Hepatocyte (in vitro differentiated cells): Measurements from ENCODE around the gene KIAA0586. TPM values are rescaled to one million over a fixed set of nuclear protein-coding genes. Genes with fewer than 3 reads are reported as not detected.

Experiments
- polyA plus RNA-seq: library from polyadenylated mRNA; unstranded; fragments of >200 nt; fragmentation: Nextera tagmentation; extraction: Ambion mirVana; gene quantifications from 2 replicates; pipeline ENCODE4 v1.2.1, GENCODE V29; 2016
- small RNA-seq: library from RNA; depleted of rRNA; stranded (forward); fragments of <200 nt; gene quantifications from one replicate; pipeline ENCODE3, GENCODE V24; 2014
- total RNA-seq: library from RNA; depleted of rRNA; stranded (reverse); fragments of >200 nt; gene quantifications from 2 replicates; pipeline ENCODE4 v1.2.3, GENCODE V29; 2014

The KIAA0586 gene
- total and polyA plus RNA-seq, 2 experiments from 2014 or later = 7.3 to 21.4 TPM

Small RNAs within 50 kb of the gene (small RNA-seq; reads per million reads assigned to genes)
- gene HSBP1P1 (not detected), gene RF00019 (not detected)

Other genes with a start within 250 kb of the KIAA0586 start
- 106 and 120 TPM in 2 replicates for gene ACTR10, start 227.6 kb upstream of the KIAA0586 start, total RNA-seq
- gene ACTR10, start 227.6 kb upstream of the KIAA0586 start, polyA plus RNA-seq = 112 and 118 TPM in 2 replicates
- gene PSMA3, start 182.9 kb upstream of the KIAA0586 start, total RNA-seq = 96.2 and 152 TPM in 2 replicates
- gene PSMA3, start 182.9 kb upstream of the KIAA0586 start, polyA plus RNA-seq = 174 and 186 TPM in 2 replicates
- gene ARID4A, start 129.2 kb upstream of the KIAA0586 start, total RNA-seq = 15.0 and 15.9 TPM in 2 replicates
- gene ARID4A, start 129.2 kb upstream of the KIAA0586 start, polyA plus RNA-seq = 17.2 and 24.8 TPM in 2 replicates
- gene TOMM20L, start 31.8 kb upstream of the KIAA0586 start, total RNA-seq = not detected in 2 replicates
- gene TOMM20L, start 31.8 kb upstream of the KIAA0586 start, polyA plus RNA-seq = 0.33 TPM in 1 of 2 replicates, not detected in the other
- gene TIMM9, start 188 bp upstream of the KIAA0586 start, total RNA-seq = 65.5 and 70.9 TPM in 2 replicates
- 44.8 and 63.6 TPM in 2 replicates for gene TIMM9, start 188 bp upstream of the KIAA0586 start, polyA plus RNA-seq
- gene DACT1, start 210.2 kb downstream of the KIAA0586 start, total RNA-seq = 17.5 and 19.6 TPM in 2 replicates
- gene DACT1, start 210.2 kb downstream of the KIAA0586 start, polyA plus RNA-seq = 13.2 and 14.0 TPM in 2 replicates